Measurements from ENCODE around the gene CC2D2B.

DNA sequence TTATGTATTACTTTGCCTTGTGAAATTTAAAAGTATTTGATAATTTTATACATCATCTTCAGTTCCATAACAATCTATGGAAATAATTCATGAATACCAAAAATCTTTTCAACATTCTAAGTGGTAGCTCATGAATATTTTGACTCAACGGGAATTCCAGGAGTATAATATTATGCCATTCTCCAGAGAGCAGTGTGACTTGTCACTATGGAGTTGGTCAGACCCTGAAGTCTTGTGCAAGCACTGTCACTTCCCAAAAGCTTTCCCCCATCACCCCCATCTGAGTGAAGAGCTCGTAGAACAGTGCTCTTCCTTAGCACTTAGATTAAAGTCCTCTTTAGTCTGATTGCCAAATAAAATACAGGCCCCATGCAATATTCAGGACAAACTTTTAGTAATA lies 106.2 kb downstream of the CC2D2B start:
- TF ChIP-seq, protein P1, sequence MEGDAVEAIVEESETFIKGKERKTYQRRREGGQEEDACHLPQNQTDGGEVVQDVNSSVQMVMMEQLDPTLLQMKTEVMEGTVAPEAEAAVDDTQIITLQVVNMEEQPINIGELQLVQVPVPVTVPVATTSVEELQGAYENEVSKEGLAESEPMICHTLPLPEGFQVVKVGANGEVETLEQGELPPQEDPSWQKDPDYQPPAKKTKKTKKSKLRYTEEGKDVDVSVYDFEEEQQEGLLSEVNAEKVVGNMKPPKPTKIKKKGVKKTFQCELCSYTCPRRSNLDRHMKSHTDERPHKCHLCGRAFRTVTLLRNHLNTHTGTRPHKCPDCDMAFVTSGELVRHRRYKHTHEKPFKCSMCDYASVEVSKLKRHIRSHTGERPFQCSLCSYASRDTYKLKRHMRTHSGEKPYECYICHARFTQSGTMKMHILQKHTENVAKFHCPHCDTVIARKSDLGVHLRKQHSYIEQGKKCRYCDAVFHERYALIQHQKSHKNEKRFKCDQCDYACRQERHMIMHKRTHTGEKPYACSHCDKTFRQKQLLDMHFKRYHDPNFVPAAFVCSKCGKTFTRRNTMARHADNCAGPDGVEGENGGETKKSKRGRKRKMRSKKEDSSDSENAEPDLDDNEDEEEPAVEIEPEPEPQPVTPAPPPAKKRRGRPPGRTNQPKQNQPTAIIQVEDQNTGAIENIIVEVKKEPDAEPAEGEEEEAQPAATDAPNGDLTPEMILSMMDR (IDR thresholded peaks at IDR 0.05; ENCODE audit: insufficient read depth, low read depth, low read length) = no peak
- no peak for TF ChIP-seq EZH2 (IDR thresholded peaks at IDR 0.05; ENCODE audit: insufficient read depth, low read length)

Data from astrocyte (in vitro differentiated cells and primary cell).